Measurements from ENCODE around the gene GOLGA6L2.

GRCh38 chr15:23424111-23424904 lies 22.7 kb downstream of the GOLGA6L2 start:
- TF ChIP-seq SUZ12 (IDR thresholded peaks at IDR 0.05; ENCODE audit: extremely low read depth, insufficient read depth, insufficient read length) (no peak), ZNF274 (IDR thresholded peaks at IDR 0.05; ENCODE audit: low read depth, low read length) (no peak), YY1 (IDR thresholded peaks at IDR 0.05; ENCODE audit: insufficient read depth, insufficient read length) (no peak)

All from NT2/D1 (cell line).